CD4-positive, alpha-beta T cell (primary cell): Measurements from ENCODE around the gene DAPK3. TPM values are rescaled to one million over a fixed set of nuclear protein-coding genes. Genes with fewer than 3 reads are reported as not detected.

ENCODE experiments used
- ATAC-seq: fragments of 200-7000 bp; cut with Tn5 transposase; one replicate; pipeline ENCODE4 v1.10.0; 2022; ENCODE audit warnings: mild to moderate bottlenecking; ENCODE audit not compliant: poor library complexity
- CTCF ChIA-PET: fragments of 350-600 bp; sonication (Branson Sonifier 250); formaldehyde crosslinking; loops from one replicate; lab custom pipeline; 2021; ENCODE audit warnings: antibody characterized with exemption, inconsistent platforms; lab: Charles Lee
- POLR2A ChIA-PET: fragments of 350-600 bp; sonication (Branson Sonifier 250); formaldehyde crosslinking; loops from one replicate; lab custom pipeline; 2021; ENCODE audit warnings: antibody characterized with exemption, inconsistent platforms; lab: Charles Lee
- DNase-seq, 14 experiments: peaks; one replicate each; pipeline ENCODE4 v3.0.0-alpha.2; 2013 to 2020; ENCODE audit warnings: mixed read lengths in 2 of 14
- H3K27ac ChIP-seq, 2 donors: one replicate each; pipeline versions ENCODE4 v1.5.1 to v1.7.0; 2013; ENCODE audit warnings: low read length in 2 of 2, low read depth in 1 of 2, mild to moderate bottlenecking in 1 of 2
- H3K27me3 ChIP-seq, 2 experiments: 1 replicate in 1 of 2; 2 replicates in 1 of 2; pipeline versions ENCODE4 v1.6.1 to v1.7.0; 2013; ENCODE audit warnings: low read length in 2 of 2, control low read depth in 1 of 2, mild to moderate bottlenecking in 1 of 2, moderate library complexity in 1 of 2; ENCODE audit not compliant: insufficient read depth in 2 of 2, control insufficient read depth in 1 of 2
- H3K36me3 ChIP-seq: one replicate; pipeline ENCODE4 v1.6.1; 2013; ENCODE audit warnings: low read length, control low read depth; ENCODE audit not compliant: insufficient read depth
- H3K4me1 ChIP-seq: one replicate; pipeline ENCODE4 v1.6.1; 2013; ENCODE audit warnings: low read length, control low read depth; ENCODE audit not compliant: insufficient read depth
- H3K4me3 ChIP-seq: one replicate; pipeline ENCODE4 v1.5.1; 2013; ENCODE audit warnings: mild to moderate bottlenecking, low read length, moderate library complexity
- H3K9me3 ChIP-seq, 2 experiments: 1 replicate in 1 of 2; 2 replicates in 1 of 2; pipeline versions ENCODE4 v1.6.1 to v1.7.0; 2013; ENCODE audit warnings: low read length in 2 of 2, mild to moderate bottlenecking in 2 of 2, control low read depth in 1 of 2, moderate library complexity in 1 of 2; ENCODE audit not compliant: control insufficient read depth in 1 of 2, insufficient read depth in 1 of 2
- H3K27ac Mint-ChIP-seq: one replicate; pipeline ENCODE4 v1.8.0; 2020; ENCODE audit warnings: mixed read lengths
- H3K27me3 Mint-ChIP-seq: one replicate; pipeline ENCODE4 v1.8.0; 2021; ENCODE audit warnings: mixed read lengths
- H3K36me3 Mint-ChIP-seq: one replicate; pipeline ENCODE4 v1.8.0; 2021; ENCODE audit warnings: low read depth, mixed read lengths
- H3K4me1 Mint-ChIP-seq: one replicate; pipeline ENCODE4 v1.8.0; 2021; ENCODE audit warnings: low read depth, mixed read lengths
- H3K4me3 Mint-ChIP-seq: one replicate; pipeline ENCODE4 v1.8.0; 2020; ENCODE audit warnings: mild to moderate bottlenecking, mixed read lengths
- H3K9me3 Mint-ChIP-seq: one replicate; pipeline ENCODE4 v1.8.0; 2020; ENCODE audit warnings: mixed read lengths
- CTCF ChIP-seq: fragments of 200-600 bp; IDR thresholded peaks from one replicate; pipeline ENCODE4 v1.8.0; 2022; ENCODE audit warnings: antibody characterized with exemption, mild to moderate bottlenecking
- intact Hi-C, 2 experiments: fragments of 100-400 bp; cut with DNase I in 1 of 2; cut with micrococcal nuclease in 1 of 2; formaldehyde crosslinking; loops; one replicate each; pipeline versions ENCODE4 v1.15.1 to v1.9.0; 2023 to 2025; cut with DNase I, micrococcal nuclease
- total RNA-seq, 174 experiments: library from RNA in 2 of 174; stranded (reverse) in 2 of 174; gene quantifications; one replicate each; pipeline ENCODE4 v1.2.3 and lab custom pipeline; 2021 to 2026

Gene DAPK3
- total RNA-seq, 2 experiments from 2014 or later: 21.1 to 22.9 TPM

GRCh38 chr19:3936506-3937442 is 34.1 kb downstream of the DAPK3 start:
- ATAC-seq (no peak), DNase-seq (no peak)
- intact Hi-C loops: no loop called here
- Histone ChIP-seq H3K36me3 (no peaks in the 10 kb centered on the region), H3K4me1 (peaks cover 4% of the 10 kb centered on the region), H3K4me3 (no peak overlapping the region), H3K27me3 (peaks cover 12 to 13% of the 10 kb centered on the region in 2 experiments), H3K9me3 (peaks cover 0 to 7% of the 10 kb centered on the region in 2 experiments), H3K27ac (no peak overlapping the region)
- no peaks in the 10 kb centered on the region for H3K9me3 Mint-ChIP-seq
- no peak overlapping the region for H3K4me3 Mint-ChIP-seq
- H3K27me3 Mint-ChIP-seq: peaks cover 6% of the 10 kb centered on the region
- ChIA-PET POLR2A (no interaction called here), CTCF (no interaction called here)
- TF ChIP-seq CTCF: no peak
- H3K27ac Mint-ChIP-seq: no peak overlapping the region
- no peaks in the 10 kb centered on the region for H3K4me1 Mint-ChIP-seq
- no peaks in the 10 kb centered on the region for H3K36me3 Mint-ChIP-seq

DNA sequence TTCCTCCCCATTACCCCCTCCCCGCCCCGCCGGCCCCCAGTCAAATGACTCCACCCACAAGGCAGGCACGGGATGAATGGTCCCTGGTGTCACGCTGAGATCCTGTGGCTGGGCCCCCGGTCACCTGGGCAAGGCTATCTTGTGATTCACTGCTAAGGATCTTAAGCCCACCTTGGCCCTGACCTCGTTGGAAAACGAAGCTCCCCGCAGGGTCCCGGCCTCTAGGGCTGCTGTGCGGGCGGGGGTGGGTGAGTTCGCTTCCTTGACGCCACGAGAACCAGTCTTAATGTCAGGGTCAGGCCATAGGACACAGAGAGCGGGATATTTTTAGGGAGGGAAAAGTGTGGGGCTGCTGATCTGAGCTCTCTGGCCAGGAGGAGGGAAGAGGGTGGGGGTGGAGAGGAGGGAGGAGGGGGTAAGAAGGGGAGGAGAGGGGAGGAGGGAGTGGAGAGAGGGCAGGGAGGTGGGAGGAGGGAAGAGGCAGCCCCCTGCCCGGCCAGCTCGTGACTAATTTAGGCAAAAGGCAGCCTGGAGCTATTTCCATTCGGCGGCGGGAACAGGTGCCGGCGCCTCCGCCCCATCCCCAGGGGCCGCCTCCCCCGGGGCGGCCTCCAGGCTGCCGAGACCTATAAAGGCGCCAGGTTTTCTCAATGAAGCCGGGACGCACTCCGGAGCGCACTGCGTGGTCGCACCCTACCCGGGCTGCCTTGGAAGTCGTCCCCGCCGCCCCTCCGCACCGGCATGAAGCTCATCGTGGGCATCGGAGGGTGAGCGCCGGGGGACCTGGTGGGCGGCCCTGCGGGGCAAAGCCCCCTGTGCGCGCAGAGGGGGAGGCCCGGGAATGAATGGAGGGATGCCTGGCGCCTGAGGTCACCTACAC is 37.7 kb downstream of the DAPK3 start, which contains the start of gene NMRK2:
Gene NMRK2 (plus strand): TSS at position 139 of the 880 bp plus-strand sequence. CDS start 603 bp downstream, at position 742.
- no peak within 1 kb of the TSS for H3K4me3 ChIP-seq
- H3K27me3 ChIP-seq: peaks cover 12 to 13% of the 10 kb centered on the region in 2 experiments
- ATAC-seq (no peak), DNase-seq (no peak)
- H3K27ac Mint-ChIP-seq: no peak within 1 kb of the TSS
- H3K4me1 ChIP-seq: peaks cover 4% of the 10 kb centered on the region
- no peak within 1 kb of the TSS for H3K27ac ChIP-seq
- H3K4me1 Mint-ChIP-seq: no peaks in the 10 kb centered on the region
- H3K36me3 Mint-ChIP-seq: no peaks in the 10 kb centered on the region
- intact Hi-C loops: no loop called here
- H3K27me3 Mint-ChIP-seq: peaks cover 12% of the 10 kb centered on the region
- H3K9me3 Mint-ChIP-seq: no peaks in the 10 kb centered on the region
- ChIA-PET POLR2A (no interaction called here), CTCF (no interaction called here)
- TF ChIP-seq CTCF: no peak
- no peak within 1 kb of the TSS for H3K4me3 Mint-ChIP-seq
- peaks cover 0 to 13% of the 10 kb centered on the region in 2 experiments for H3K9me3 ChIP-seq
- H3K36me3 ChIP-seq: no peaks in the 10 kb centered on the region

GRCh38 chr19:3931041-3931440 is 39.9 kb downstream of the DAPK3 start:
- Histone ChIP-seq H3K27me3 (peaks cover 11 to 13% of the 10 kb centered on the region in 2 experiments), H3K9me3 (peaks cover 0 to 6% of the 10 kb centered on the region in 2 experiments), H3K27ac (no peak overlapping the region), H3K4me3 (no peak overlapping the region), H3K4me1 (peaks cover 4% of the 10 kb centered on the region), H3K36me3 (no peaks in the 10 kb centered on the region)
- DNase-seq (no peak), ATAC-seq (no peak)
- no peaks in the 10 kb centered on the region for H3K36me3 Mint-ChIP-seq
- no peaks in the 10 kb centered on the region for H3K9me3 Mint-ChIP-seq
- CTCF ChIA-PET: no interaction called here
- POLR2A ChIA-PET: no interaction called here
- no peak overlapping the region for H3K27ac Mint-ChIP-seq
- no peaks in the 10 kb centered on the region for H3K4me1 Mint-ChIP-seq
- H3K27me3 Mint-ChIP-seq: peaks cover 12% of the 10 kb centered on the region
- intact Hi-C loops: no loop called here
- TF ChIP-seq CTCF: no peak
- no peak overlapping the region for H3K4me3 Mint-ChIP-seq
